Colonic mucosa (tissue), 4 donors: ENCODE measurements around the gene RABGGTA. TPM values are rescaled to one million over a fixed set of nuclear protein-coding genes. Genes with fewer than 3 reads are reported as not detected.
A peak's percentile ranks its signal among the peaks of the same experiment; 100 is the strongest.

Source experiments
- DNase-seq: peaks from one replicate; pipeline ENCODE4 v3.0.0-alpha.2; 2020
- H3K27ac ChIP-seq: fragments of 200-600 bp; one replicate; pipeline ENCODE4 v1.8.0; 2021
- H3K27me3 ChIP-seq: fragments of 200-600 bp; one replicate; pipeline ENCODE4 v1.8.0; 2021
- H3K36me3 ChIP-seq: fragments of 200-600 bp; one replicate; pipeline ENCODE4 v1.8.0; 2021
- H3K4me1 ChIP-seq: fragments of 200-600 bp; one replicate; pipeline ENCODE4 v1.8.0; 2021; ENCODE audit warnings: mild to moderate bottlenecking
- H3K4me3 ChIP-seq: fragments of 200-600 bp; one replicate; pipeline ENCODE4 v1.8.0; 2021
- H3K9ac ChIP-seq, 2 donors: one replicate each; pipeline ENCODE4 v1.7.0; 2013; ENCODE audit warnings: control low read depth in 2 of 2, low read depth in 2 of 2, low read length in 2 of 2
- H3K9me3 ChIP-seq: fragments of 200-600 bp; one replicate; pipeline ENCODE4 v1.8.0; 2021
- intact Hi-C: fragments of 100-400 bp; cut with DNase I; formaldehyde crosslinking; loops from one replicate; pipeline ENCODE4 v1.14.1; 2022
- total RNA-seq, 2 donors: library from RNA; stranded (reverse); fragmentation: NEBNext Ultra II Directional in 1 of 2; extraction: Animal tissue kit (Norgen Biotek cat#: 25700) in 1 of 2; gene quantifications; one replicate each; pipeline ENCODE4 v1.2.1, GENCODE V29; 2021
- TF ChIP-seq, protein P1 (sequence below): fragments of 200-600 bp; IDR thresholded peaks from one replicate; pipeline ENCODE4 v1.8.0; 2022; ENCODE audit warnings: antibody characterized with exemption, mild to moderate bottlenecking
- donor health status: healthy.
- donor health status: DM: no; HTN: no; CAD: no.
- donor health status: DM: no; HTN: no; CAD: no.

Gene RABGGTA
- total RNA-seq, 2 donors from 2014 or later = 37.3 to 38.3 TPM

GRCh38 chr14:24307575-24308341 is 36.4 kb upstream of the RABGGTA start, which contains the start of gene CIDEB:
Gene CIDEB, minus strand, starts transcription at chr14:24307977. Its CDS starts 119 bp downstream, at chr14:24307858.
- intact Hi-C loops = no loop called here

DNA sequence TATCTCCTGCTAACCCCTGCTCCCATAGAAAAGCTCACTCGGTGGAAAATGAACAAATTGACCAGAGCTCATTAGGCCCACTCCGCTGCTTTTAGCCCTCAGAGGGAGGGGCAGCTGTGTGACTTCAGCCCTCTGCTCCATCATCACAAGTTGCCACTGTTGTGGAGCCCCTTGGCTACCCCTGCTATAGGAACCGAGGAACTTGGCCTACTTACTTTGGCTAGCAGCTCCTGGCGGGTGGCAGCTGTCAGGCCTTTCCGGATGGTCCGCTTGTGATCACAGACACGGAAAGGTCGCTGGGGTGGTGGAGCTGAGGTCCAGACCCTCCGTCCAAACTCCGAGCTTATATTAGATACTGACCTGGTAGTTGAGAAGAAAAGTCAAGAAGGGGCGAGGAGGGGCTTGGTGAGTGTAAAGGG is 35.8 kb upstream of the RABGGTA start:
- peaks cover 16% of the 10 kb centered on the region for H3K36me3 ChIP-seq
- DNase-seq = no peak

More at GRCh38 chr14:24307575-24308341, 36.4 kb upstream of the RABGGTA start, which contains the start of gene CIDEB:
- DNase-seq = peak; percentile 87
- Histone ChIP-seq H3K36me3 (peaks cover 12% of the 10 kb centered on the region), H3K9ac (peak within 1 kb of the TSS; percentile 2 to 45), H3K27ac (peak within 1 kb of the TSS; percentile 58), H3K9me3 (no peaks in the 10 kb centered on the region), H3K4me3 (no peak within 1 kb of the TSS), H3K27me3 (no peaks in the 10 kb centered on the region), H3K4me1 (peaks cover 8% of the 10 kb centered on the region)
- TF ChIP-seq, protein P1, sequence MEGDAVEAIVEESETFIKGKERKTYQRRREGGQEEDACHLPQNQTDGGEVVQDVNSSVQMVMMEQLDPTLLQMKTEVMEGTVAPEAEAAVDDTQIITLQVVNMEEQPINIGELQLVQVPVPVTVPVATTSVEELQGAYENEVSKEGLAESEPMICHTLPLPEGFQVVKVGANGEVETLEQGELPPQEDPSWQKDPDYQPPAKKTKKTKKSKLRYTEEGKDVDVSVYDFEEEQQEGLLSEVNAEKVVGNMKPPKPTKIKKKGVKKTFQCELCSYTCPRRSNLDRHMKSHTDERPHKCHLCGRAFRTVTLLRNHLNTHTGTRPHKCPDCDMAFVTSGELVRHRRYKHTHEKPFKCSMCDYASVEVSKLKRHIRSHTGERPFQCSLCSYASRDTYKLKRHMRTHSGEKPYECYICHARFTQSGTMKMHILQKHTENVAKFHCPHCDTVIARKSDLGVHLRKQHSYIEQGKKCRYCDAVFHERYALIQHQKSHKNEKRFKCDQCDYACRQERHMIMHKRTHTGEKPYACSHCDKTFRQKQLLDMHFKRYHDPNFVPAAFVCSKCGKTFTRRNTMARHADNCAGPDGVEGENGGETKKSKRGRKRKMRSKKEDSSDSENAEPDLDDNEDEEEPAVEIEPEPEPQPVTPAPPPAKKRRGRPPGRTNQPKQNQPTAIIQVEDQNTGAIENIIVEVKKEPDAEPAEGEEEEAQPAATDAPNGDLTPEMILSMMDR = peak; percentile 97

GRCh38 chr14:24304019-24304387 is 32.6 kb upstream of the RABGGTA start:
- peaks cover 17% of the 10 kb centered on the region for H3K36me3 ChIP-seq
- TF ChIP-seq, protein P1 = no peak
- no peak overlapping the region for H3K27ac ChIP-seq
- intact Hi-C loops = no loop called here
- H3K27me3 ChIP-seq = no peaks in the 10 kb centered on the region
- H3K9ac ChIP-seq = no peak overlapping the region
- no peak overlapping the region for H3K4me3 ChIP-seq
- DNase-seq = no peak
- H3K9me3 ChIP-seq = no peaks in the 10 kb centered on the region
- peaks cover 6% of the 10 kb centered on the region for H3K4me1 ChIP-seq

More for the DNA sequence above, 35.8 kb upstream of the RABGGTA start:
- H3K27ac ChIP-seq = peak overlapping the region; percentile 58
- TF ChIP-seq, protein P1 = no peak
- H3K4me3 ChIP-seq = no peak overlapping the region
- peak overlapping the region in 1 of 2 donors; percentile 2 for H3K9ac ChIP-seq
- peaks cover 8% of the 10 kb centered on the region for H3K4me1 ChIP-seq
- intact Hi-C loops = no loop called here
- no peaks in the 10 kb centered on the region for H3K27me3 ChIP-seq
- no peaks in the 10 kb centered on the region for H3K9me3 ChIP-seq

DNA sequence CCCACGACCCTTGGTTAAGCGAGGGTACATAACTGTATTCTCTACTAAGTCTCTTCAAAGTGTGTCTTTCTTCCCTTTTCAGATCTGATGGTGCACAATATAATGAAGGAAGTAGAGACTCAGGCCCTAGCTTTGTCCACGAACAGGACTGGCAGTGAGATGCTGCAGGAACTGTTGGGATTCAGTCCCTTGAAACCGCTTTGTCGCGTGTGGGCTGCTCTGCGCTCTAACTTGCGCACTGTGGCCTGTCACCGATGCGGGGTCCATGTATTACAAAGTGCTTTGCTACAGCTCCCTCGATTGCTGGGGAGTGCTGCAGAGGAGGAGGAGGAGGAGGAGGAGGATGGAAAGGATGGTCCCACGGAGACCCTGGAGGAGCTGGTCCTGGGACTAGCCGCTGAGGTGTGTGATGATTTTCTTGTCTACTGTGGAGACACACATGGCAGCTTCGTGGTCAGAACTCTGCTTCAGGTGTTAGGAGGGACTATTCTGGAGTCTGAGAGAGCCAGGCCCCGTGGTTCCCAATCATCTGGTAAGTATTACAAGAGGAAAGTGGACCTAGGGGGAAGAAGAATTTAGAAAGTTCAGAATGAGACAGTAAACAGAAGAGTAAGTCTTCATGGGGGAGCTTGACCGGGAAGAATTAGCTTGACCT is 29.1 kb upstream of the RABGGTA start:
- DNase-seq = no peak
- Histone ChIP-seq H3K36me3 (peaks cover 17% of the 10 kb centered on the region), H3K9me3 (no peaks in the 10 kb centered on the region), H3K4me3 (peak overlapping the region; percentile 92), H3K9ac (peak overlapping the region; percentile 58 to 89), H3K4me1 (peaks cover 13% of the 10 kb centered on the region), H3K27ac (peak overlapping the region; percentile 88), H3K27me3 (no peaks in the 10 kb centered on the region)
- intact Hi-C loops = no loop called here
- TF ChIP-seq, protein P1 = no peak

DNA sequence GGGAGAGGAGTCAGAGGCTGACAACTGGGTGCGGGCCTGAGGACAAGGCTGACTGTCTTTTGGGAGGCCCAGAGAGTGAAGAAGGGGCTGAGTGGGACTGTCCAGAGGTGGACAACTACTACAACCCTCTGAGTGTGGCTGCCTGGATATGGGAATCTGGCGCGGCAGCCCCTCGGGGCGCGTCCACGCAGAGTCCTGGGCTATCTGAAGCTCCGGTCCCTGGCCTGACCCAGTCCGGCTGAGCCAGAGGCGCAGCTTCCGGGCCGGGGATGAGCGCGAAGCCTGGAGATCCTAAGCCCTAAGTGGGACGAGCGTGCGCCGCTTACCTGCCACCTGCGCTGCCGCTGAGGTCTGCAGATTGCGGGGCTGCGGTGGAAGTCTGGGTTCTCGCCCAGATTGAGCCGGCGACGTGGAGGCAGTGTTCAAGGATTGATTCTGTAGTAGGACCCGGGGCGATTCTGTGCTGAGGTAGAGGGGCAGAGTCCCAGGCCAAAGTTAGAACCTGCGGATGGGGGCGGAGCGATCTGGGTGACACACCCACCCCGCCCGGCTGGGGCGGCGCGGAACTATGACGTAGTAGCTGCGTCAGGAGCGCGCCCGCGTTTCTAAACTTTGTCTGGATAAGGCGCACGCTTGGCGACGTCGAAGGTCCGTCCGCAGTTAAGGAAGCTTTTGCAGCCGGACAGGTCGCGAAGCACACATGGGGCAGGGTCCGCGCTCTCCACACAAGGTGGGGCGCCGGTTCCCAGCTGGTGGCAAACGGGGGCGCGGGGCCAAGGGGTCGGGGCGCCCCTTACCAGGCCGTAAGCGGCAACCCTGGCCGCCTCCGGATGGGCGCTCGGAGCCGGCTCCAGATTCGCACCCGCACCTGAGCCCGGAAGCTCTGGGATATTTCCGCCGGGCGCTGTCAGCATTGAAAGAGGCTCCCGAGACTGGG is 28.1 kb upstream of the RABGGTA start, which contains the start of the genes DHRS1 and NOP9:
Gene DHRS1, minus strand, starts transcription at position 526 of the 937 bp plus-strand sequence. CDS start 674 bp downstream, outside the sequence.
Gene NOP9, plus strand, starts transcription at position 596 of the 937 bp plus-strand sequence. Its CDS starts 105 bp downstream, at position 701.
- H3K4me1 ChIP-seq = peaks cover 13% of the 10 kb centered on the region
- intact Hi-C loops = no loop called here
- H3K36me3 ChIP-seq = peaks cover 16% of the 10 kb centered on the region
- peak within 1 kb of the TSS; percentile 92 for H3K4me3 ChIP-seq
- TF ChIP-seq, protein P1 = no peak
- DNase-seq = peak; percentile 96
- peak within 1 kb of the TSS; percentile 89 to 95 for H3K9ac ChIP-seq
- H3K27ac ChIP-seq = peak within 1 kb of the TSS; percentile 88
- no peaks in the 10 kb centered on the region for H3K9me3 ChIP-seq
- no peaks in the 10 kb centered on the region for H3K27me3 ChIP-seq
